OCI-LY1 (cell line): ENCODE data around the gene FKRP.

Source experiments
- H2AFZ ChIP-seq: fragments of 200-600 bp; sonication (generic), shearing (Covaris generic); 2 replicates; pipeline ENCODE4 v1.6.0; 2014; ENCODE audit warnings: antibody characterized with exemption, mild to moderate bottlenecking, low read length
- H3F3A ChIP-seq: fragments of 200-600 bp; sonication (generic), shearing (Covaris generic); 2 replicates; pipeline ENCODE4 v1.6.0; 2014; ENCODE audit warnings: mild to moderate bottlenecking, antibody characterized with exemption, low read length, moderate library complexity; ENCODE audit not compliant: insufficient read depth
- H3K27ac ChIP-seq: fragments of 200-600 bp; sonication (generic); 2 replicates; pipeline ENCODE4 v1.5.1; 2014; ENCODE audit warnings: low read length, mixed run types, mild to moderate bottlenecking, low read depth; ENCODE audit not compliant: poor library complexity, severe bottlenecking
- H3K27me3 ChIP-seq: fragments of 200-600 bp; sonication (generic); 2 replicates; pipeline ENCODE4 v1.6.0; 2014; ENCODE audit warnings: antibody characterized with exemption, mild to moderate bottlenecking, low read length, moderate library complexity; ENCODE audit not compliant: insufficient read depth
- H3K36me3 ChIP-seq: fragments of 200-600 bp; sonication (generic); 2 replicates; pipeline ENCODE4 v1.6.1; 2014; ENCODE audit warnings: mild to moderate bottlenecking, antibody characterized with exemption, low read length, moderate library complexity, mixed read lengths; ENCODE audit not compliant: insufficient read depth
- H3K4me1 ChIP-seq: fragments of 200-600 bp; sonication (generic); 2 replicates; pipeline ENCODE4 v1.5.1; 2014; ENCODE audit warnings: mild to moderate bottlenecking, low read length, moderate library complexity; ENCODE audit not compliant: insufficient read depth, severe bottlenecking
- H3K4me2 ChIP-seq: fragments of 200-600 bp; sonication (generic), shearing (Covaris generic); 2 replicates; pipeline ENCODE4 v1.6.1; 2014; ENCODE audit warnings: low read length
- H3K4me3 ChIP-seq: fragments of 200-600 bp; sonication (generic); 2 replicates; pipeline ENCODE4 v1.5.1; 2014; ENCODE audit warnings: low read length, low read depth, mild to moderate bottlenecking, mixed read lengths; ENCODE audit not compliant: poor library complexity, severe bottlenecking
- H3K79me2 ChIP-seq: fragments of 200-600 bp; shearing (Covaris generic); 2 replicates; pipeline ENCODE4 v1.6.1; 2016; ENCODE audit warnings: mixed run types, low read length, mixed read lengths; ENCODE audit not compliant: insufficient read depth
- H3K9ac ChIP-seq: fragments of 200-600 bp; sonication (generic), shearing (Covaris generic); 2 replicates; pipeline ENCODE4 v1.6.1; 2014; ENCODE audit warnings: mild to moderate bottlenecking, low read length, mixed read lengths
- H3K9me2 ChIP-seq: fragments of 200-600 bp; sonication (generic), shearing (Covaris generic); 2 replicates; pipeline ENCODE4 v1.6.1; 2014; ENCODE audit warnings: low read depth, mild to moderate bottlenecking, low read length, mixed read lengths
- H3K9me3 ChIP-seq: fragments of 200-600 bp; shearing (Covaris generic); 2 replicates; pipeline ENCODE4 v1.6.1; 2014; ENCODE audit warnings: low read length, mixed read lengths
- H4K20me1 ChIP-seq: fragments of 200-600 bp; sonication (generic), shearing (Covaris generic); 2 replicates; pipeline ENCODE4 v1.6.0; 2016; ENCODE audit warnings: mild to moderate bottlenecking, low read length; ENCODE audit not compliant: insufficient read depth
- EZH2 ChIP-seq: fragments of 200-600 bp; sonication (generic), shearing (Covaris generic); IDR thresholded peaks from 2 replicates; pipeline ENCODE4 v1.8.0; 2017; ENCODE audit warnings: borderline replicate concordance, mixed run types, mild to moderate bottlenecking, antibody characterized with exemption, low read length, moderate library complexity, mixed read lengths
- TF ChIP-seq, protein P1 (sequence below): fragments of 200-600 bp; sonication (generic), shearing (Covaris generic); IDR thresholded peaks from 2 replicates; pipeline ENCODE4 v1.5.1; 2017; ENCODE audit warnings: mild to moderate bottlenecking, antibody characterized with exemption, low read length, moderate library complexity, mixed read lengths

Gene FKRP

DNA sequence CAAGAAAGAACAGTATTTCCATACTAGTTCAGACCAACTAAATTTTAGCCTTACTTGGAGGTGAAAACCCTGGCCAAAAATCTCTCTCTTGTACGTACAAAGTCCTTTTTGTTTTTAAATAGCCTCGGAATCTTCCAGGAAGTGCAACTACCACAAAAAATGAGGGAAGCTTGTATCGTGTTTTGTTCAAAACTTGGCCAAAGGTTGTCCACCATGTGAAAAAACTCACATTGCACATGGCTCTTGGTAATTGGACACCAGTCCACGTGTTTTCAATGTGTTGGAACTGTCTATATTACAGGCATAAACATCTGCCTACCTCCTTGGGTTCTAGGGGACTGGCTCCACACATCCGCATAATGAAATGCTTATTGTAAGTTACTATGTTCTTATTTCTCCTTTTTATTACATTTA lies 15.6 kb downstream of the FKRP start:
- H4K20me1 ChIP-seq: no peaks in the 10 kb centered on the region
- H3K36me3 ChIP-seq: peaks cover 3% of the 10 kb centered on the region; the same call in 1 of the 2 replicates
- no peak overlapping the region for H3K4me2 ChIP-seq
- H3K9ac ChIP-seq: no peak overlapping the region
- H3K79me2 ChIP-seq: no peaks in the 10 kb centered on the region
- no peaks in the 10 kb centered on the region for H3K27me3 ChIP-seq
- H3K4me3 ChIP-seq: no peak overlapping the region
- no peak overlapping the region for H3K27ac ChIP-seq
- H3K9me3 ChIP-seq: no peaks in the 10 kb centered on the region
- TF ChIP-seq EZH2: no peak
- TF ChIP-seq, protein P1, sequence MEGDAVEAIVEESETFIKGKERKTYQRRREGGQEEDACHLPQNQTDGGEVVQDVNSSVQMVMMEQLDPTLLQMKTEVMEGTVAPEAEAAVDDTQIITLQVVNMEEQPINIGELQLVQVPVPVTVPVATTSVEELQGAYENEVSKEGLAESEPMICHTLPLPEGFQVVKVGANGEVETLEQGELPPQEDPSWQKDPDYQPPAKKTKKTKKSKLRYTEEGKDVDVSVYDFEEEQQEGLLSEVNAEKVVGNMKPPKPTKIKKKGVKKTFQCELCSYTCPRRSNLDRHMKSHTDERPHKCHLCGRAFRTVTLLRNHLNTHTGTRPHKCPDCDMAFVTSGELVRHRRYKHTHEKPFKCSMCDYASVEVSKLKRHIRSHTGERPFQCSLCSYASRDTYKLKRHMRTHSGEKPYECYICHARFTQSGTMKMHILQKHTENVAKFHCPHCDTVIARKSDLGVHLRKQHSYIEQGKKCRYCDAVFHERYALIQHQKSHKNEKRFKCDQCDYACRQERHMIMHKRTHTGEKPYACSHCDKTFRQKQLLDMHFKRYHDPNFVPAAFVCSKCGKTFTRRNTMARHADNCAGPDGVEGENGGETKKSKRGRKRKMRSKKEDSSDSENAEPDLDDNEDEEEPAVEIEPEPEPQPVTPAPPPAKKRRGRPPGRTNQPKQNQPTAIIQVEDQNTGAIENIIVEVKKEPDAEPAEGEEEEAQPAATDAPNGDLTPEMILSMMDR: no peak
- H3F3A ChIP-seq: no peaks in the 10 kb centered on the region
- H2AFZ ChIP-seq: no peak overlapping the region
- H3K9me2 ChIP-seq: no peaks in the 10 kb centered on the region
- peaks cover 7% of the 10 kb centered on the region for H3K4me1 ChIP-seq

DNA sequence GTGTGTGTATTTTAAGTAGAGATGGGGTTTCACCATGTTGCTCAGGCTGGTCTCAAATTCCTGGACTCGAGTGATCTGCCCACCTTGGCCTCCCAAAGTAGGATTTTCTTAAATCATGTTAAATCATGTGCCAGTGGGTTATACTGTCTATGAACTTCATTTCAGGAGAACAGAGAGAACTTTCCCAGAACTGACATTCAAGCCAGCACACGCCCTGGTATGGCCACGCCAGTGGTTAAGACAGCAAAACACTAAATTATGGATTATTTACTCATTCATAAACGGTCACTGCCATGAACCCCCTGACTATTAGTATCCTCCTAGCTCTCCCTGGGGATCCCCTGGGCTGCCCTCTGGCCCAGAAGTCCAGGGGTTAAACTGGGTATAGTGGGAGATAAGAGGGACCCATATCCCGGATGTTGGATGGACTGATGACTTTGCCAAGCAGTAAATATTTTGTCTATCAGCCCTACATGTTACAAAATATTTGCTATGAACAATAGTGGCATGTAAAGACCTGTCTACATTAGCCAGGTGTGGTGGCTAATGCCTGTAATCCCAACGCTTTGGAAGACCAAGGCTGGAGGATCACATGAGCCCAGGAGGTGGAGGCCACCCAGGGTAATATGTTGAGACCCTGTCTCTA lies 16.5 kb downstream of the FKRP start:
- H2AFZ ChIP-seq: no peak overlapping the region
- TF ChIP-seq, protein P1: no peak
- TF ChIP-seq EZH2: no peak
- no peaks in the 10 kb centered on the region for H4K20me1 ChIP-seq

DNA sequence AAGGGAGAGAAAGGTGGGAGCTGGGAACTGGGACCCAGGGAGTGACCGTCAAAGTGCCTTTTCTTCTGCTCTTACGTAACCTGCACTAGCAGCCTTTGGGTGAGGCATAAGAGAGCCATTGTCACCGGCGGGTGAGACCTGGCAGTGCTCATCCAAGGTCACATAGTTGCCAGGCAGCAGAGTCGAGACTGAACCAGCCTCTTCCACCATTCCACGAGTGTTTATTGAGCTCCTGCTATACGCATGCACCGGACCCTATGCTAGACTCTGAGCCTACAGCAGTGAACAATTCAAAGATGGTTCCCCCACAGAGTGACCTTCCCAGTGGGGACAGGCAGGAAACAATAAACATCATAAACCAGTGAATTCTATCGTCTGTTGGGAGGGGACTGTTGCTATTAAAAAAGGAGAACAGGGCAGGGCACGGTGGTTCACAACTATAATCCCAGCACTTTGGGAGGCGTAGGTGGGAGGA lies 19.0 kb downstream of the FKRP start:
- Histone ChIP-seq H3K9ac (no peak overlapping the region), H3K4me3 (no peak overlapping the region), H3K27ac (no peak overlapping the region), H3K9me2 (no peaks in the 10 kb centered on the region), H4K20me1 (no peaks in the 10 kb centered on the region), H3K36me3 (no peaks in the 10 kb centered on the region), H2AFZ (no peak overlapping the region), H3K27me3 (no peaks in the 10 kb centered on the region), H3K4me1 (no peaks in the 10 kb centered on the region), H3K4me2 (no peak overlapping the region), H3F3A (no peaks in the 10 kb centered on the region), H3K79me2 (no peaks in the 10 kb centered on the region), H3K9me3 (no peaks in the 10 kb centered on the region)
- no peak for TF ChIP-seq EZH2

More for the DNA sequence above, 16.5 kb downstream of the FKRP start:
- Histone ChIP-seq H3K36me3 (peaks cover 3% of the 10 kb centered on the region; the same call in 1 of the 2 replicates), H3K4me2 (no peak overlapping the region), H3K79me2 (no peaks in the 10 kb centered on the region), H3K9ac (no peak overlapping the region), H3K9me2 (no peaks in the 10 kb centered on the region), H3K27ac (no peak overlapping the region), H3K27me3 (no peaks in the 10 kb centered on the region), H3K9me3 (no peaks in the 10 kb centered on the region), H3K4me1 (peaks cover 6% of the 10 kb centered on the region), H3F3A (no peaks in the 10 kb centered on the region), H3K4me3 (no peak overlapping the region)
